ENCODE measurements around the gene AGO4.

AGO4 gene

GRCh38 chr1:35894183-35894582 is 86.4 kb downstream of the AGO4 start:
- Histone ChIP-seq H3K79me2 (ENCODE audit: control insufficient read depth, insufficient read depth, low read length, poor library complexity) (no peaks in the 10 kb centered on the region), H3K36me3 (ENCODE audit: control insufficient read depth in 1 of 2, insufficient read depth in 2 of 2, low read length in 2 of 2) (peaks cover 20 to 28% of the 10 kb centered on the region in 2 experiments), H2AFZ (ENCODE audit: insufficient read depth, low read length, poor library complexity) (no peak overlapping the region), H4K91ac (ENCODE audit: low read depth, low read length) (no peak overlapping the region), H3K27ac (ENCODE audit: low read depth, low read length) (no peak overlapping the region), H3K23ac (ENCODE audit: low read length) (no peak overlapping the region), H4K12ac (ENCODE audit: low read depth, low read length) (no peak overlapping the region), H2AK5ac (ENCODE audit: low read length) (no peak overlapping the region), H2BK12ac (ENCODE audit: low read length) (no peak overlapping the region), H3K9ac (ENCODE audit: low read length) (no peak overlapping the region), H2BK5ac (ENCODE audit: low read depth, low read length, poor library complexity) (no peak overlapping the region), H3K4me2 (ENCODE audit: low read length) (no peak overlapping the region), H3K9me3 (ENCODE audit: insufficient read depth, low read depth, low read length) (no peaks in the 10 kb centered on the region), H4K8ac (ENCODE audit: low read depth, low read length) (no peak overlapping the region), H3K4me1 (ENCODE audit: control insufficient read depth in 1 of 2, insufficient read depth in 2 of 2, low read length in 2 of 2) (peaks cover 3 to 6% of the 10 kb centered on the region in 2 experiments), H3K4me3 (ENCODE audit: low read depth, low read length) (no peak overlapping the region), H3K27me3 (ENCODE audit: insufficient read depth, low read length) (no peaks in the 10 kb centered on the region), H2BK120ac (ENCODE audit: insufficient read depth, low read length, poor library complexity) (no peak overlapping the region), H3K14ac (ENCODE audit: low read length) (no peak overlapping the region), H3K18ac (ENCODE audit: low read length) (no peak overlapping the region), H3K4ac (ENCODE audit: low read depth, low read length) (no peak overlapping the region), H3K79me1 (ENCODE audit: low read length) (no peaks in the 10 kb centered on the region)
- no CpG with 5 or more reads among the region's 6 CpGs for WGBS (ENCODE audit: extremely low coverage, insufficient coverage, insufficient read length)
- DNase-seq, result peak; percentile 39 to 51

GRCh38 chr1:35894656-35895055 is 86.8 kb downstream of the AGO4 start:
- Histone ChIP-seq H2AK5ac (ENCODE audit: low read length) (no peak overlapping the region), H3K27me3 (ENCODE audit: insufficient read depth, low read length) (no peaks in the 10 kb centered on the region), H3K36me3 (ENCODE audit: control insufficient read depth in 1 of 2, insufficient read depth in 2 of 2, low read length in 2 of 2) (peaks cover 18 to 27% of the 10 kb centered on the region in 2 experiments), H3K79me2 (ENCODE audit: control insufficient read depth, insufficient read depth, low read length, poor library complexity) (no peaks in the 10 kb centered on the region), H3K4me1 (ENCODE audit: control insufficient read depth in 1 of 2, insufficient read depth in 2 of 2, low read length in 2 of 2) (peaks cover 3 to 6% of the 10 kb centered on the region in 2 experiments), H3K9ac (ENCODE audit: low read length) (no peak overlapping the region), H3K23ac (ENCODE audit: low read length) (no peak overlapping the region), H3K9me3 (ENCODE audit: insufficient read depth, low read depth, low read length) (no peaks in the 10 kb centered on the region), H4K12ac (ENCODE audit: low read depth, low read length) (no peak overlapping the region), H3K4ac (ENCODE audit: low read depth, low read length) (no peak overlapping the region), H3K4me2 (ENCODE audit: low read length) (no peak overlapping the region), H2BK12ac (ENCODE audit: low read length) (no peak overlapping the region), H2AFZ (ENCODE audit: insufficient read depth, low read length, poor library complexity) (no peak overlapping the region), H3K14ac (ENCODE audit: low read length) (no peak overlapping the region), H3K79me1 (ENCODE audit: low read length) (no peaks in the 10 kb centered on the region), H4K8ac (ENCODE audit: low read depth, low read length) (no peak overlapping the region), H3K4me3 (ENCODE audit: low read depth, low read length) (no peak overlapping the region), H2BK5ac (ENCODE audit: low read depth, low read length, poor library complexity) (no peak overlapping the region), H2BK120ac (ENCODE audit: insufficient read depth, low read length, poor library complexity) (no peak overlapping the region), H4K91ac (ENCODE audit: low read depth, low read length) (no peak overlapping the region), H3K27ac (ENCODE audit: low read depth, low read length) (peak overlapping the region; percentile 6), H3K18ac (ENCODE audit: low read length) (no peak overlapping the region)
- DNase-seq, result peak in 1 of 2 donors; percentile 19
- no CpG with 5 or more reads among the region's 1 CpG for WGBS (ENCODE audit: extremely low coverage, insufficient coverage, insufficient read length)

GRCh38 chr1:35899941-35900340 is 92.1 kb downstream of the AGO4 start:
- Histone ChIP-seq H3K79me2 (ENCODE audit: control insufficient read depth, insufficient read depth, low read length, poor library complexity) (no peaks in the 10 kb centered on the region), H3K4ac (ENCODE audit: low read depth, low read length) (no peak overlapping the region), H3K4me1 (ENCODE audit: control insufficient read depth in 1 of 2, insufficient read depth in 2 of 2, low read length in 2 of 2) (no peaks in the 10 kb centered on the region), H3K9me3 (ENCODE audit: insufficient read depth, low read depth, low read length) (no peaks in the 10 kb centered on the region), H3K9ac (ENCODE audit: low read length) (no peak overlapping the region), H4K91ac (ENCODE audit: low read depth, low read length) (no peak overlapping the region), H3K79me1 (ENCODE audit: low read length) (no peaks in the 10 kb centered on the region), H3K4me2 (ENCODE audit: low read length) (no peak overlapping the region), H2BK5ac (ENCODE audit: low read depth, low read length, poor library complexity) (no peak overlapping the region), H2BK12ac (ENCODE audit: low read length) (no peak overlapping the region), H2AK5ac (ENCODE audit: low read length) (no peak overlapping the region), H3K18ac (ENCODE audit: low read length) (no peak overlapping the region), H3K36me3 (ENCODE audit: control insufficient read depth in 1 of 2, insufficient read depth in 2 of 2, low read length in 2 of 2) (peaks cover 15 to 26% of the 10 kb centered on the region in 2 experiments), H2BK120ac (ENCODE audit: insufficient read depth, low read length, poor library complexity) (no peak overlapping the region), H3K14ac (ENCODE audit: low read length) (no peak overlapping the region), H4K12ac (ENCODE audit: low read depth, low read length) (no peak overlapping the region), H3K27me3 (ENCODE audit: insufficient read depth, low read length) (no peaks in the 10 kb centered on the region), H3K23ac (ENCODE audit: low read length) (no peak overlapping the region), H4K8ac (ENCODE audit: low read depth, low read length) (no peak overlapping the region), H2AFZ (ENCODE audit: insufficient read depth, low read length, poor library complexity) (no peak overlapping the region), H3K27ac (ENCODE audit: low read depth, low read length) (no peak overlapping the region), H3K4me3 (ENCODE audit: low read depth, low read length) (no peak overlapping the region)
- DNase-seq, result no peak

GRCh38 chr1:35901235-35901634 is 93.4 kb downstream of the AGO4 start:
- Histone ChIP-seq H2BK5ac (ENCODE audit: low read depth, low read length, poor library complexity) (no peak overlapping the region), H2BK120ac (ENCODE audit: insufficient read depth, low read length, poor library complexity) (no peak overlapping the region), H3K27ac (ENCODE audit: low read depth, low read length) (no peak overlapping the region), H4K91ac (ENCODE audit: low read depth, low read length) (no peak overlapping the region), H3K14ac (ENCODE audit: low read length) (no peak overlapping the region), H3K23ac (ENCODE audit: low read length) (no peak overlapping the region), H3K27me3 (ENCODE audit: insufficient read depth, low read length) (no peaks in the 10 kb centered on the region), H3K4me3 (ENCODE audit: low read depth, low read length) (no peak overlapping the region), H3K4me1 (ENCODE audit: control insufficient read depth in 1 of 2, insufficient read depth in 2 of 2, low read length in 2 of 2) (no peaks in the 10 kb centered on the region), H4K8ac (ENCODE audit: low read depth, low read length) (no peak overlapping the region), H3K36me3 (ENCODE audit: control insufficient read depth in 1 of 2, insufficient read depth in 2 of 2, low read length in 2 of 2) (peaks cover 16 to 25% of the 10 kb centered on the region in 2 experiments), H2AK5ac (ENCODE audit: low read length) (no peak overlapping the region), H3K9me3 (ENCODE audit: insufficient read depth, low read depth, low read length) (no peaks in the 10 kb centered on the region), H2AFZ (ENCODE audit: insufficient read depth, low read length, poor library complexity) (no peak overlapping the region), H3K18ac (ENCODE audit: low read length) (no peak overlapping the region), H3K79me2 (ENCODE audit: control insufficient read depth, insufficient read depth, low read length, poor library complexity) (no peaks in the 10 kb centered on the region), H3K79me1 (ENCODE audit: low read length) (no peaks in the 10 kb centered on the region), H3K4me2 (ENCODE audit: low read length) (no peak overlapping the region), H4K12ac (ENCODE audit: low read depth, low read length) (no peak overlapping the region), H3K4ac (ENCODE audit: low read depth, low read length) (no peak overlapping the region), H3K9ac (ENCODE audit: low read length) (no peak overlapping the region), H2BK12ac (ENCODE audit: low read length) (no peak overlapping the region)
- no CpG with 5 or more reads among the region's 9 CpGs for WGBS (ENCODE audit: extremely low coverage, insufficient coverage, insufficient read length)
- DNase-seq, result no peak
